HepG2 (cell line): ENCODE data around the gene ITIH1. TPM values are rescaled to one million over a fixed set of nuclear protein-coding genes. Genes with fewer than 3 reads are reported as not detected.

Source experiments
- ETV5 ChIP-seq: IDR thresholded peaks from 2 replicates; pipeline ENCODE4 v1.6.1; 2018; ENCODE audit warnings: missing biosample characterization, missing genetic modification reagents, inconsistent platforms, borderline replicate concordance
- HMG20B ChIP-seq: conservative IDR thresholded peaks from 2 replicates; pipeline ENCODE4 v1.6.1; 2016; ENCODE audit warnings: missing genetic modification reagents, missing compliant biosample characterization
- HOXA3 ChIP-seq: sonication (generic); formaldehyde crosslinking; IDR thresholded peaks from 2 replicates; pipeline ENCODE4 v1.5.0; 2020; ENCODE audit warnings: missing genetic modification reagents
- LCORL ChIP-seq, 2 experiments: fragments of 450-650 bp in 1 of 2; sonication (generic) in 1 of 2; formaldehyde crosslinking in 1 of 2; IDR thresholded peaks; 2 replicates each; pipeline versions ENCODE4 v1.5.0 to v1.6.1; 2017 to 2020; ENCODE audit warnings: antibody characterized with exemption in 1 of 2, missing genetic modification reagents in 1 of 2
- MXD4 ChIP-seq: IDR thresholded peaks from 2 replicates; pipeline ENCODE4 v1.6.1; 2016; ENCODE audit warnings: mild to moderate bottlenecking, missing biosample characterization, missing genetic modification reagents
- POLR2A ChIP-seq, 2 experiments: IDR thresholded peaks; 2 replicates each; pipeline ENCODE4 v1.6.1; 2011; ENCODE audit warnings: low read depth in 2 of 2, low read length in 2 of 2, mild to moderate bottlenecking in 1 of 2, moderate library complexity in 1 of 2; ENCODE audit not compliant: insufficient read depth in 1 of 2
- SCMH1 ChIP-seq: sonication (generic); formaldehyde crosslinking; IDR thresholded peaks from 2 replicates; pipeline ENCODE4 v1.9.0; 2021; ENCODE audit warnings: missing genetic modification reagents, mild to moderate bottlenecking, borderline replicate concordance
- SP1 ChIP-seq, 2 experiments: fragments of 450-650 bp in 1 of 2; sonication (generic) in 1 of 2; formaldehyde crosslinking in 1 of 2; IDR thresholded peaks; 2 replicates each; pipeline versions ENCODE4 v1.4.0 to v1.6.1; 2016 to 2020; ENCODE audit warnings: missing genetic modification reagents in 1 of 2
- SRSF1 ChIP-seq: fragments of 200-400 bp; formaldehyde crosslinking; optimal IDR thresholded peaks from 2 replicates; pipeline ENCODE3; 2017; ENCODE audit warnings: mild to moderate bottlenecking, low read depth, low read length, moderate library complexity
- ZFP62 ChIP-seq: sonication (generic); formaldehyde crosslinking; IDR thresholded peaks from 2 replicates; pipeline ENCODE4 v1.4.0; 2020; ENCODE audit warnings: missing genetic modification reagents
- ZIK1 ChIP-seq: sonication (generic); formaldehyde crosslinking; IDR thresholded peaks from 2 replicates; pipeline ENCODE4 v1.5.0; 2020; ENCODE audit warnings: mild to moderate bottlenecking, low read depth, missing genetic modification reagents, borderline replicate concordance
- ZNF614 ChIP-seq: IDR thresholded peaks from 2 replicates; pipeline ENCODE4 v1.6.1; 2018; ENCODE audit warnings: missing biosample characterization, missing genetic modification reagents, inconsistent platforms, borderline replicate concordance
- ZNF776 ChIP-seq: sonication (generic); formaldehyde crosslinking; IDR thresholded peaks from 2 replicates; pipeline ENCODE4 v1.4.0; 2020; ENCODE audit warnings: mild to moderate bottlenecking, missing genetic modification reagents
- ZNF891 ChIP-seq: sonication (generic); formaldehyde crosslinking; IDR thresholded peaks from 2 replicates; pipeline ENCODE4 v1.5.0; 2020; ENCODE audit warnings: mild to moderate bottlenecking, missing genetic modification reagents
- polyA plus RNA-seq, 8 experiments: library from polyadenylated mRNA; depleted of rRNA in 3 of 8; stranded (reverse) in 7 of 8; unstranded in 1 of 8; fragments of >200 nt; fragmentation: Illumina TruSeq in 4 of 8; extraction: Trizol in 4 of 8; gene quantifications; 2 replicates each; pipeline versions ENCODE4 v1.2.1 to v1.2.3, GENCODE V29; 2011 to 2016; ENCODE audit warnings: low read depth in 4 of 8, missing spikeins in 1 of 8, mixed read lengths in 1 of 8; ENCODE audit not compliant: insufficient read depth in 1 of 8
- total RNA-seq, 5 experiments: library from RNA; depleted of rRNA; stranded (reverse); fragments of >200 nt; fragmentation: Illumina TruSeq; extraction: Trizol; gene quantifications; 2 replicates each; pipeline ENCODE4 v1.2.3, GENCODE V29; 2016; ENCODE audit warnings: low read depth in 1 of 5
- TF ChIP-seq, protein P1 (sequence below): sonication (generic); formaldehyde crosslinking; IDR thresholded peaks from 2 replicates; pipeline ENCODE4 v1.5.1; 2020; ENCODE audit warnings: missing genetic modification reagents, mild to moderate bottlenecking, borderline replicate concordance
- TF ChIP-seq, protein P2 (sequence below), 2 experiments: sonication (generic) in 1 of 2; formaldehyde crosslinking in 1 of 2; IDR thresholded peaks; 2 replicates each; pipeline versions ENCODE4 v1.4.0 to v1.6.1; 2018 to 2020; ENCODE audit warnings: missing genetic modification reagents in 2 of 2, borderline replicate concordance in 1 of 2, low read depth in 1 of 2, mild to moderate bottlenecking in 1 of 2, missing biosample characterization in 1 of 2
- TF ChIP-seq, protein P3 (sequence below): sonication (generic); formaldehyde crosslinking; IDR thresholded peaks from 2 replicates; pipeline ENCODE4 v1.5.1; 2020; ENCODE audit warnings: mild to moderate bottlenecking, missing genetic modification reagents, moderate library complexity

The ITIH1 gene
- total and polyA plus RNA-seq, 2 of the 13 experiments (the other 11 are each of a cell fraction or from before 2014, with no cell fraction given) = 12.3 to 19.6 TPM

DNA sequence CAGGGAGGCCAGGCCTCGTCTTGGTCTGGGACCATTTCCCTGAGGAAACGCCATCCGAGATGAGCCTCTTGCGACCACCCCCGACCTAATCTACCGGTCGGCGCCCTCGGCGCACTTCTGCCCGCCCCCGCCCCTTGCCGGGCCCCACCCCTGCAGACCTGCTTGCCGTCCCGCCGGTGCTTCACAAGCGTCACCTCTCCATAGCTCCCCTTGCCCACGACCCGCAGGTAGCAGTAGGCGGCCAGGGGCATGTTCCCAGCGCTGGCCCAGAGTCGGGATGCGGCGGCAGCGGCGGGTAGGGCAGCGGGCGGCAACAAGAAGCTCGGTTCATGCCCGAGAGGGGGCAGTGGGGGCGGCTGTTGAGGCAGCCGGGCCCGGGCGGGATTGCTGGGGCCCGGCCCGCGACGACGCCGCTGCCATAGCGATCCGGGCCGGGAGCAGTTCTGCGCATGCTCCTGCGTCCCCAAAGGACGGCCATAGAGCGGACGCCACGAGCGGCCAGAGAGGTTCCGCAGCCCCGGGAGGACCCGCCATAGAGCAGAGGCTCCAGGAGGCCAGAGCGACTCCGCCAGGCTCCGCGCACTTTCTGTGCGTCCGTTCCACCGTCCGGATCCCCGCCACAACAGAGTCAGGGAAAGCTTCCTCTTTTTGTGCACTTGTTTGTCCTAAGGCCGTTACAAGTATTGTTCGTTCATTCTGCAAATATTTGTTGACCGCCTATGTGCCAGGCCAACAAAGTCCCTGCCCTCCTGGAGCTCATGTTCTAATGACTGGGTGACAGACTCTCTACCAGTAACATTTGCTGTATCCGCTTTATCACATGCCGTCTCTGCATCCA, 6.7 kb upstream of the ITIH1 start, which contains the start of gene NEK4 (continued):
- TF ChIP-seq ZNF614 (CRISPR knock-in tag) (0 out of 2 replicates have a peak, but pooled peaks have one; percentile 17), ZIK1 (CRISPR knock-in tag) (peak; percentile 49; the same call in 1 of the 2 replicates), POLR2A (IDR thresholded peaks at IDR 0.05; ENCODE audit: insufficient read depth in 1 of 2, low read depth in 2 of 2, low read length in 2 of 2) (peak; percentile 85 to 93), SCMH1 (no peak), ZFP62 (CRISPR knock-in tag) (no peak), SP1 (IDR thresholded peaks at IDR 0.05) (no peak), SP1 (CRISPR knock-in tag; IDR thresholded peaks at IDR 0.05) (0 out of 2 replicates have a peak, but pooled peaks have one; percentile 7), ETV5 (CRISPR knock-in tag) (peak; percentile 21; the same call in 1 of the 2 replicates), HOXA3 (peak; percentile 86), ZNF776 (no peak), LCORL (IDR thresholded peaks at IDR 0.05) (no peak), LCORL (CRISPR knock-in tag; IDR thresholded peaks at IDR 0.05) (0 out of 2 replicates have a peak, but pooled peaks have one; percentile 6), MXD4 (CRISPR knock-in tag) (peak; percentile 37; the same call in 1 of the 2 replicates), SRSF1 (peak; percentile 31), HMG20B (CRISPR knock-in tag) (no peak), ZNF891 (CRISPR knock-in tag) (peak; percentile 49; the same call in 1 of the 2 replicates)
- TF ChIP-seq, protein P1, sequence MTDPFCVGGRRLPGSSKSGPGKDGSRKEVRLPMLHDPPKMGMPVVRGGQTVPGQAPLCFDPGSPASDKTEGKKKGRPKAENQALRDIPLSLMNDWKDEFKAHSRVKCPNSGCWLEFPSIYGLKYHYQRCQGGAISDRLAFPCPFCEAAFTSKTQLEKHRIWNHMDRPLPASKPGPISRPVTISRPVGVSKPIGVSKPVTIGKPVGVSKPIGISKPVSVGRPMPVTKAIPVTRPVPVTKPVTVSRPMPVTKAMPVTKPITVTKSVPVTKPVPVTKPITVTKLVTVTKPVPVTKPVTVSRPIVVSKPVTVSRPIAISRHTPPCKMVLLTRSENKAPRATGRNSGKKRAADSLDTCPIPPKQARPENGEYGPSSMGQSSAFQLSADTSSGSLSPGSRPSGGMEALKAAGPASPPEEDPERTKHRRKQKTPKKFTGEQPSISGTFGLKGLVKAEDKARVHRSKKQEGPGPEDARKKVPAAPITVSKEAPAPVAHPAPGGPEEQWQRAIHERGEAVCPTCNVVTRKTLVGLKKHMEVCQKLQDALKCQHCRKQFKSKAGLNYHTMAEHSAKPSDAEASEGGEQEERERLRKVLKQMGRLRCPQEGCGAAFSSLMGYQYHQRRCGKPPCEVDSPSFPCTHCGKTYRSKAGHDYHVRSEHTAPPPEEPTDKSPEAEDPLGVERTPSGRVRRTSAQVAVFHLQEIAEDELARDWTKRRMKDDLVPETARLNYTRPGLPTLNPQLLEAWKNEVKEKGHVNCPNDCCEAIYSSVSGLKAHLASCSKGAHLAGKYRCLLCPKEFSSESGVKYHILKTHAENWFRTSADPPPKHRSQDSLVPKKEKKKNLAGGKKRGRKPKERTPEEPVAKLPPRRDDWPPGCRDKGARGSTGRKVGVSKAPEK (CRISPR knock-in tag) = no peak
- TF ChIP-seq, protein P2, sequence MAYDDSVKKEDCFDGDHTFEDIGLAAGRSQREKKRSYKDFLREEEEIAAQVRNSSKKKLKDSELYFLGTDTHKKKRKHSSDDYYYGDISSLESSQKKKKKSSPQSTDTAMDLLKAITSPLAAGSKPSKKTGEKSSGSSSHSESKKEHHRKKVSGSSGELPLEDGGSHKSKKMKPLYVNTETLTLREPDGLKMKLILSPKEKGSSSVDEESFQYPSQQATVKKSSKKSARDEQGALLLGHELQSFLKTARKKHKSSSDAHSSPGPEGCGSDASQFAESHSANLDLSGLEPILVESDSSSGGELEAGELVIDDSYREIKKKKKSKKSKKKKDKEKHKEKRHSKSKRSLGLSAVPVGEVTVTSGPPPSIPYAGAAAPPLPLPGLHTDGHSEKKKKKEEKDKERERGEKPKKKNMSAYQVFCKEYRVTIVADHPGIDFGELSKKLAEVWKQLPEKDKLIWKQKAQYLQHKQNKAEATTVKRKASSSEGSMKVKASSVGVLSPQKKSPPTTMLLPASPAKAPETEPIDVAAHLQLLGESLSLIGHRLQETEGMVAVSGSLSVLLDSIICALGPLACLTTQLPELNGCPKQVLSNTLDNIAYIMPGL (CRISPR knock-in tag; IDR thresholded peaks at IDR 0.05; ENCODE audit: borderline replicate concordance in 1 of 2, low read depth in 1 of 2) = peak; percentile 74 to 75; a peak in 3 of 4 replicates
- TF ChIP-seq, protein P3, sequence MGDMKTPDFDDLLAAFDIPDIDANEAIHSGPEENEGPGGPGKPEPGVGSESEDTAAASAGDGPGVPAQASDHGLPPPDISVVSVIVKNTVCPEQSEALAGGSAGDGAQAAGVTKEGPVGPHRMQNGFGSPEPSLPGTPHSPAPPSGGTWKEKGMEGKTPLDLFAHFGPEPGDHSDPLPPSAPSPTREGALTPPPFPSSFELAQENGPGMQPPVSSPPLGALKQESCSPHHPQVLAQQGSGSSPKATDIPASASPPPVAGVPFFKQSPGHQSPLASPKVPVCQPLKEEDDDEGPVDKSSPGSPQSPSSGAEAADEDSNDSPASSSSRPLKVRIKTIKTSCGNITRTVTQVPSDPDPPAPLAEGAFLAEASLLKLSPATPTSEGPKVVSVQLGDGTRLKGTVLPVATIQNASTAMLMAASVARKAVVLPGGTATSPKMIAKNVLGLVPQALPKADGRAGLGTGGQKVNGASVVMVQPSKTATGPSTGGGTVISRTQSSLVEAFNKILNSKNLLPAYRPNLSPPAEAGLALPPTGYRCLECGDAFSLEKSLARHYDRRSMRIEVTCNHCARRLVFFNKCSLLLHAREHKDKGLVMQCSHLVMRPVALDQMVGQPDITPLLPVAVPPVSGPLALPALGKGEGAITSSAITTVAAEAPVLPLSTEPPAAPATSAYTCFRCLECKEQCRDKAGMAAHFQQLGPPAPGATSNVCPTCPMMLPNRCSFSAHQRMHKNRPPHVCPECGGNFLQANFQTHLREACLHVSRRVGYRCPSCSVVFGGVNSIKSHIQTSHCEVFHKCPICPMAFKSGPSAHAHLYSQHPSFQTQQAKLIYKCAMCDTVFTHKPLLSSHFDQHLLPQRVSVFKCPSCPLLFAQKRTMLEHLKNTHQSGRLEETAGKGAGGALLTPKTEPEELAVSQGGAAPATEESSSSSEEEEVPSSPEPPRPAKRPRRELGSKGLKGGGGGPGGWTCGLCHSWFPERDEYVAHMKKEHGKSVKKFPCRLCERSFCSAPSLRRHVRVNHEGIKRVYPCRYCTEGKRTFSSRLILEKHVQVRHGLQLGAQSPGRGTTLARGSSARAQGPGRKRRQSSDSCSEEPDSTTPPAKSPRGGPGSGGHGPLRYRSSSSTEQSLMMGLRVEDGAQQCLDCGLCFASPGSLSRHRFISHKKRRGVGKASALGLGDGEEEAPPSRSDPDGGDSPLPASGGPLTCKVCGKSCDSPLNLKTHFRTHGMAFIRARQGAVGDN (CRISPR knock-in tag) = peak; percentile 95
